Upper lobe of left lung (tissue), 6 donors: ENCODE data around the gene TPRG1. TPM values are rescaled to one million over a fixed set of nuclear protein-coding genes. Genes with fewer than 3 reads are reported as not detected.
A peak's percentile ranks its signal among the peaks of the same experiment; 100 is the strongest.

ENCODE experiments used
- ATAC-seq, 2 donors: fragments of 200-7000 bp; cut with Tn5 transposase; one replicate each; pipeline ENCODE4 v1.9.1; 2022; ENCODE audit warnings: mild to moderate bottlenecking in 2 of 2, moderate library complexity in 2 of 2; ENCODE audit not compliant: low FRiP score in 2 of 2
- DNase-seq, 2 donors: peaks; one replicate each; pipeline ENCODE4 v3.0.0-alpha.2; 2019 to 2020
- H3K27ac ChIP-seq, 4 donors: fragments of 200-600 bp; sonication (generic); one replicate each; pipeline ENCODE4 v1.5.1; 2016 to 2019
- H3K27me3 ChIP-seq, 4 donors: fragments of 200-600 bp; sonication (generic); one replicate each; pipeline ENCODE4 v1.5.1; 2017 to 2019
- H3K36me3 ChIP-seq, 4 donors: fragments of 200-600 bp; sonication (generic); one replicate each; pipeline ENCODE4 v1.5.1; 2016 to 2019
- H3K4me1 ChIP-seq, 4 donors: fragments of 200-600 bp; sonication (generic); one replicate each; pipeline ENCODE4 v1.5.1; 2018 to 2019
- H3K4me3 ChIP-seq, 4 donors: fragments of 200-600 bp; sonication (generic); one replicate each; pipeline ENCODE4 v1.5.1; 2017 to 2019; ENCODE audit warnings: mild to moderate bottlenecking in 2 of 4, moderate library complexity in 1 of 4
- H3K9me3 ChIP-seq, 4 donors: fragments of 200-600 bp; sonication (generic); one replicate each; pipeline ENCODE4 v1.5.1; 2018 to 2019
- CTCF ChIP-seq, 6 experiments: fragments of 450-650 bp in 4 of 6; fragments of 200-600 bp in 2 of 6; sonication (generic) in 2 of 6; IDR thresholded peaks; one replicate each; pipeline ENCODE4 v1.5.1; 2016 to 2019; ENCODE audit warnings: antibody characterized with exemption in 6 of 6
- EP300 ChIP-seq, 4 donors: sonication (generic); formaldehyde crosslinking; IDR thresholded peaks; one replicate each; pipeline ENCODE4 v1.5.1; 2017; ENCODE audit warnings: antibody characterized with exemption in 4 of 4, control low read depth in 2 of 4
- POLR2A ChIP-seq, 4 donors: fragments of 450-650 bp; IDR thresholded peaks; one replicate each; pipeline ENCODE4 v1.5.1; 2016 to 2017; ENCODE audit warnings: antibody characterized with exemption in 4 of 4, mild to moderate bottlenecking in 2 of 4
- POLR2AphosphoS5 ChIP-seq, 2 donors: sonication (generic); formaldehyde crosslinking; IDR thresholded peaks; one replicate each; pipeline ENCODE4 v1.5.1; 2017; ENCODE audit warnings: antibody characterized with exemption in 2 of 2
- WGBS, 2 donors: methylation state at CpG; one replicate each; pipeline ENCODE4 v1.1.5; 2017 to 2018; 5-methylcytosine and 5-hydroxymethylcytosine counted together
- total RNA-seq, 6 donors: library from RNA; depleted of rRNA in 4 of 6; stranded (reverse); fragments of >200 nt in 4 of 6; gene quantifications; one replicate each; pipeline versions ENCODE4 v1.1.0 to v1.2.1, GENCODE V29; 2016 to 2021
- donor health status: DM: no; HTN: no; CAD: no; lungs with moderate emphysema.
- donor health status: DM: no; HTN: yes; CAD: no; lungs with severe emphysema.

Gene TPRG1
- total RNA-seq, 6 donors from 2014 or later, result 12.8 to 76.5 (median 25.9) TPM

- Histone ChIP-seq H3K27me3 (no peaks in the 10 kb centered on the region), H3K27ac (no peak overlapping the region), H3K4me3 (no peak overlapping the region), H3K36me3 (no peaks in the 10 kb centered on the region), H3K4me1 (no peaks in the 10 kb centered on the region), H3K9me3 (no peaks in the 10 kb centered on the region)
- DNase-seq (no peak), ATAC-seq (no peak)
- TF ChIP-seq POLR2A (IDR thresholded peaks at IDR 0.05) (no peak), POLR2AphosphoS5 (IDR thresholded peaks at IDR 0.05) (no peak), EP300 (IDR thresholded peaks at IDR 0.05) (no peak), CTCF (IDR thresholded peaks at IDR 0.05) (no peak)
- WGBS, 2 donors, result 82 to 85% methylated on average over 1 of the region's 1 CpG
Observed at GRCh38 chr3:189249987-189250386, 78.2 kb downstream of the TPRG1 start.

- 76% methylated on average over 3 of the region's 3 CpGs; no CpG with 5 or more reads in 1 of the 2 donors for WGBS, 2 donors
Observed at GRCh38 chr3:189258261-189258660, 86.5 kb downstream of the TPRG1 start.

DNA sequence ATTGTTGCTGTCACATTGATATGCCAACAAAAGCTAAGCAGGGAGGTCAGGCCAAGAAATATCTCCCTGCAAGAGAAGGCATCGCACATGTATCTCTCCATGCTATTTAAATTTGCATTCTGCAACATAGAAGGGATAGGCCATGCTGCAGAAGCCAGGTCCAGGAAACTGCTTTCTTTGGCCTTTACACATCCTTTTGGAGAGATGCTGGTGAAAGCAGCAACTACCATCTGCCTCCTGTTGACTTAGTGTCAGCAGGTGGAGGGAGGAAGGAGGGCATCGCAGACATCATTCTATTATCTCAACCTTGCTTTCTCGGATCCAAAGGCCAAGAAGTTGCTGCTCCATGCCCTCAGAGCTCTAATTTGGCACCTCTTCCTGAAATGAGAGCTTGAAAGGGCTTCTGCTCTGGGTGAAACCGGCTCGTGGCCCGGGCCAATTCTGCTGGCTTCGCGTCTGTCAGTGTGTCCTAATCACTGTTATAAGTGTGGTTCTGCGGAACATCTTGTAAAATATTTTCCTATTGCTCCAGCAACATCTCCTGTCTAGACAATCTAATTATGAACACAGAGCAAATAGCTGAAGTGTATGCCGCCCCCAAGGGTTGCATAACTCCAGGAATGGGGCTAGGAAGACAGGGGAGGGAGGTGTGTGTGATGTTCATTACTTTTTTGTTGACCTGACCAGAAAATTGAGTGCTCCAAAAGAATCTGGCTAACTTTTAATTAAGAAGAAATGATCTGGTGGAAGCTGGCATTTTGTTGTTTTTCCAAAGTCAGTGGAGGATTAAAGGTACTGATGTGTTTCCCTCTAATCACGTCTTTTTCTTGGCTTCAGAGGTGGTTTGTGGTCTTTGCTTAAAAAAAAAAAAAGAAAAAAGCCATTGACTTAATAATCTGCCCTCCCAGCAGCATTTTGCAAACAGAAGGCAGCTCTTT is 89.1 kb downstream of the TPRG1 start:
- TF ChIP-seq EP300 (IDR thresholded peaks at IDR 0.05) (no peak), POLR2AphosphoS5 (IDR thresholded peaks at IDR 0.05) (no peak)
- no peaks in the 10 kb centered on the region for H3K27me3 ChIP-seq
- no peaks in the 10 kb centered on the region for H3K9me3 ChIP-seq
- H3K36me3 ChIP-seq, result no peaks in the 10 kb centered on the region
- no peak overlapping the region for H3K4me3 ChIP-seq
- H3K27ac ChIP-seq, result no peak overlapping the region
- DNase-seq (peak; percentile 26 to 50), ATAC-seq (peak; percentile 79 to 80)
- peaks cover 0 to 8% (median 5%) of the 10 kb centered on the region in 4 donors for H3K4me1 ChIP-seq
- WGBS, 2 donors, result 70 to 71% methylated on average over 11 of the region's 11 CpGs

More at GRCh38 chr3:189258261-189258660, 86.5 kb downstream of the TPRG1 start:
- Histone ChIP-seq H3K4me1 (peaks cover 0 to 8% (median 5%) of the 10 kb centered on the region in 4 donors), H3K4me3 (no peak overlapping the region), H3K27me3 (no peaks in the 10 kb centered on the region), H3K36me3 (no peaks in the 10 kb centered on the region), H3K27ac (no peak overlapping the region), H3K9me3 (no peaks in the 10 kb centered on the region)
- TF ChIP-seq POLR2A (IDR thresholded peaks at IDR 0.05), result no peak
- no peak for TF ChIP-seq CTCF (IDR thresholded peaks at IDR 0.05)
- TF ChIP-seq POLR2AphosphoS5 (IDR thresholded peaks at IDR 0.05), result no peak
- TF ChIP-seq EP300 (IDR thresholded peaks at IDR 0.05), result no peak
- DNase-seq (no peak), ATAC-seq (no peak)

- WGBS, 2 donors, result 42 to 63% methylated on average over 3 of the region's 3 CpGs
Observed at GRCh38 chr3:189262746-189263145, 91.0 kb downstream of the TPRG1 start.

More at GRCh38 chr3:189262746-189263145, 91.0 kb downstream of the TPRG1 start:
- Histone ChIP-seq H3K4me3 (no peak overlapping the region), H3K4me1 (peaks cover 0 to 8% (median 5%) of the 10 kb centered on the region in 4 donors), H3K27ac (no peak overlapping the region), H3K27me3 (no peaks in the 10 kb centered on the region), H3K9me3 (no peaks in the 10 kb centered on the region), H3K36me3 (no peaks in the 10 kb centered on the region)
- DNase-seq (peak in 1 of 2 donors; percentile 15), ATAC-seq (no peak)
- TF ChIP-seq EP300 (IDR thresholded peaks at IDR 0.05) (no peak), POLR2AphosphoS5 (IDR thresholded peaks at IDR 0.05) (no peak), CTCF (IDR thresholded peaks at IDR 0.05) (no peak), POLR2A (IDR thresholded peaks at IDR 0.05) (no peak)
